PC-9 (cell line): ENCODE measurements around the gene SLC25A21. TPM values are rescaled to one million over a fixed set of nuclear protein-coding genes. Genes with fewer than 3 reads are reported as not detected.

ENCODE experiments used
- BruUV-seq: library from RNA; stranded (reverse); fragments of 400-500 nt; replicated peaks from 2 replicates; lab custom pipeline; 2021; lab: Mats Ljungman, UMichigan
- CTCF ChIA-PET: fragments of 300-600 bp; sonication (Branson Sonifier 250); formaldehyde crosslinking; loops from one replicate; lab custom pipeline; 2022; ENCODE audit warnings: antibody characterized with exemption; lab: Charles Lee
- POLR2A ChIA-PET: fragments of 300-600 bp; sonication (Branson Sonifier 250); formaldehyde crosslinking; loops from one replicate; lab custom pipeline; 2022; ENCODE audit warnings: antibody characterized with exemption; ENCODE audit not compliant: unreplicated experiment; lab: Charles Lee
- DNase-seq, 2 experiments: peaks; one replicate each; pipeline versions ENCODE4 v3.0.0 to v3.0.0-alpha.2; 2015 to 2022; ENCODE audit warnings: mixed read lengths in 1 of 2
- H2AFZ ChIP-seq: fragments of 200-600 bp; sonication (generic); 2 replicates; pipeline ENCODE4 v1.8.1; 2017; ENCODE audit warnings: antibody characterized with exemption
- H3F3A ChIP-seq: fragments of 200-600 bp; sonication (generic); 2 replicates; pipeline ENCODE4 v1.8.1; 2017; ENCODE audit warnings: antibody characterized with exemption, mild to moderate bottlenecking, low read depth; ENCODE audit not compliant: insufficient read depth
- H3K27ac ChIP-seq: fragments of 200-600 bp; sonication (generic); 2 replicates; pipeline ENCODE4 v1.6.1; 2016; ENCODE audit warnings: mixed run types
- H3K27me3 ChIP-seq: fragments of 200-600 bp; sonication (generic); 2 replicates; pipeline ENCODE4 v1.6.1; 2016; ENCODE audit warnings: low read depth, mixed run types; ENCODE audit not compliant: insufficient read depth
- H3K36me3 ChIP-seq: fragments of 200-600 bp; sonication (generic); 2 replicates; pipeline ENCODE4 v1.6.1; 2016; ENCODE audit warnings: low read depth, mixed run types
- H3K4me1 ChIP-seq: fragments of 200-600 bp; sonication (generic); replicated peaks from 2 replicates; pipeline ENCODE4 v1.6.1; 2016; ENCODE audit warnings: mixed run types; ENCODE audit not compliant: insufficient read depth
- H3K4me2 ChIP-seq: fragments of 200-600 bp; sonication (generic); 2 replicates; pipeline ENCODE4 v1.6.1; 2017; ENCODE audit warnings: mixed run types
- H3K4me3 ChIP-seq: fragments of 200-600 bp; sonication (generic); 2 replicates; pipeline ENCODE4 v1.6.1; 2016; ENCODE audit warnings: mixed run types
- H3K79me2 ChIP-seq: fragments of 200-600 bp; sonication (generic); 2 replicates; pipeline ENCODE4 v1.6.1; 2017; ENCODE audit warnings: low read depth, mixed run types
- H3K9me2 ChIP-seq: fragments of 200-600 bp; sonication (generic); 2 replicates; pipeline ENCODE4 v1.8.1; 2017; ENCODE audit warnings: mild to moderate bottlenecking; ENCODE audit not compliant: insufficient read depth
- H3K9me3 ChIP-seq: fragments of 200-600 bp; sonication (generic); 2 replicates; pipeline ENCODE4 v1.8.1; 2016; ENCODE audit warnings: low read depth; ENCODE audit not compliant: insufficient read depth
- H4K20me1 ChIP-seq: fragments of 200-600 bp; sonication (generic); 2 replicates; pipeline ENCODE4 v1.8.1; 2017; ENCODE audit not compliant: insufficient read depth
- CTCF ChIP-seq: fragments of 200-600 bp; sonication (generic); conservative IDR thresholded peaks from 2 replicates; pipeline ENCODE4 v1.6.1; 2017; ENCODE audit warnings: mixed run types, antibody characterized with exemption, mild to moderate bottlenecking, moderate library complexity
- EZH2 ChIP-seq: fragments of 200-600 bp; sonication (generic); IDR thresholded peaks from 2 replicates; pipeline ENCODE4 v1.8.0; 2017; ENCODE audit warnings: antibody characterized with exemption, low read depth
- intact Hi-C: fragments of 100-400 bp; cut with micrococcal nuclease; formaldehyde crosslinking; loops from one replicate; pipeline ENCODE4 v1.10.0; 2022; ENCODE audit not compliant: unreplicated experiment
- total RNA-seq: library from RNA; stranded (reverse); gene quantifications from 2 replicates; pipeline ENCODE4 v1.2.3, GENCODE V29; 2021

The SLC25A21 gene
- total RNA-seq, 1 experiment from 2014 or later = 3.2 TPM

GRCh38 chr14:36916668-36917067, 255.7 kb downstream of the SLC25A21 start:
- no peaks in the 10 kb centered on the region for H3K9me2 ChIP-seq
- TF ChIP-seq EZH2 (no peak), CTCF (no peak)
- no peaks in the 10 kb centered on the region for H3K9me3 ChIP-seq
- intact Hi-C loops = no loop called here
- no peaks in the 10 kb centered on the region for H4K20me1 ChIP-seq
- H3K79me2 ChIP-seq = no peaks in the 10 kb centered on the region
- H3K4me2 ChIP-seq = no peak overlapping the region
- no peak for DNase-seq
- no peaks in the 10 kb centered on the region for H3F3A ChIP-seq
- no peaks in the 10 kb centered on the region for H3K4me1 ChIP-seq
- H3K4me3 ChIP-seq = no peak overlapping the region
- no TSS peak for BruUV-seq
- H2AFZ ChIP-seq = no peak overlapping the region
- POLR2A ChIA-PET = no interaction called here
- no peaks in the 10 kb centered on the region for H3K36me3 ChIP-seq
- no peaks in the 10 kb centered on the region for H3K27me3 ChIP-seq
- no peak overlapping the region for H3K27ac ChIP-seq
- CTCF ChIA-PET = no interaction called here

GRCh38 chr14:36915081-36915480, 257.3 kb downstream of the SLC25A21 start:
- no peak overlapping the region for H3K4me2 ChIP-seq
- intact Hi-C loops = no loop called here
- H3K9me2 ChIP-seq = no peaks in the 10 kb centered on the region
- no peaks in the 10 kb centered on the region for H3F3A ChIP-seq
- H3K9me3 ChIP-seq = no peaks in the 10 kb centered on the region
- H3K4me1 ChIP-seq = no peaks in the 10 kb centered on the region
- no peaks in the 10 kb centered on the region for H3K27me3 ChIP-seq
- H3K79me2 ChIP-seq = no peaks in the 10 kb centered on the region
- no peak overlapping the region for H3K27ac ChIP-seq
- no TSS peak for BruUV-seq
- no peak for TF ChIP-seq EZH2
- TF ChIP-seq CTCF = no peak
- ChIA-PET POLR2A (no interaction called here), CTCF (no interaction called here)
- DNase-seq = no peak
- no peaks in the 10 kb centered on the region for H3K36me3 ChIP-seq
- H4K20me1 ChIP-seq = no peaks in the 10 kb centered on the region
- H2AFZ ChIP-seq = no peak overlapping the region
- no peak overlapping the region for H3K4me3 ChIP-seq

DNA sequence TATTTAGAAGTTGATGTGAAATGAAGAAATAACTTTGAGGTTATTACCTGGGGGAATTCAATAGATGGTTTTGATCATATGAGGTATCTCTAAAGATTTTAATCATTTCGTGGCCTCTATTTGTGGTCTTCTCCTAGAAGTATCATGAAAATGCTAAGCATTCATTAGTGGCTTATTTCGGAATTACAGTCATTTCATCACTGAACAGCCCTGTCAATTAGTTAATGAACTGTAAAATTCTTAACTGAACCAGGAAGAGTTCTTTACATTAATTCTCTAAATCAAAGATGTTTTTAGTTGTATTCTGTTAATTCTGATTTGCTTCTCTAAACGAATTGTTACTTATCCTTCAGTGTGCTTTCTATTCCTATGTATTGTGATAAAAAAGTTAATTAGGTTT, 261.8 kb downstream of the SLC25A21 start:
- Histone ChIP-seq H3K9me2 (no peaks in the 10 kb centered on the region), H3K4me3 (no peak overlapping the region), H3F3A (no peaks in the 10 kb centered on the region), H3K79me2 (no peaks in the 10 kb centered on the region), H3K27ac (no peak overlapping the region), H4K20me1 (no peaks in the 10 kb centered on the region), H2AFZ (no peak overlapping the region), H3K27me3 (no peaks in the 10 kb centered on the region), H3K4me1 (no peaks in the 10 kb centered on the region), H3K9me3 (no peaks in the 10 kb centered on the region), H3K4me2 (no peak overlapping the region), H3K36me3 (no peaks in the 10 kb centered on the region)
- TF ChIP-seq CTCF (no peak), EZH2 (no peak)
- POLR2A ChIA-PET = no interaction called here
- BruUV-seq = no TSS peak
- DNase-seq = no peak
- intact Hi-C loops = no loop called here
- CTCF ChIA-PET = no interaction called here
